Neutrophil (primary cell): ENCODE results near the gene HOXD3.

Experiments used
- H3K27ac ChIP-seq: fragments of 200-600 bp; sonication (generic); 2 replicates; pipeline ENCODE4 v1.5.1; 2016; ENCODE audit warnings: mild to moderate bottlenecking, moderate library complexity
- H3K27me3 ChIP-seq: fragments of 200-600 bp; sonication (generic); 2 replicates; pipeline ENCODE4 v1.6.0; 2016; ENCODE audit warnings: mild to moderate bottlenecking
- H3K36me3 ChIP-seq: fragments of 200-600 bp; sonication (generic); 2 replicates; pipeline ENCODE4 v1.5.1; 2017
- H3K4me1 ChIP-seq, 2 experiments: fragments of 200-600 bp in 1 of 2; sonication (generic) in 1 of 2; 1 replicate in 1 of 2; 2 replicates in 1 of 2; pipeline versions ENCODE4 v1.5.1 to v1.6.1; 2013 to 2016; ENCODE audit warnings: low read depth in 1 of 2, low read length in 1 of 2, mild to moderate bottlenecking in 1 of 2, moderate library complexity in 1 of 2; ENCODE audit not compliant: control insufficient read depth in 1 of 2, insufficient read depth in 1 of 2
- H3K4me3 ChIP-seq, 2 experiments: fragments of 200-600 bp in 1 of 2; sonication (generic) in 1 of 2; 1 replicate in 1 of 2; 2 replicates in 1 of 2; pipeline ENCODE4 v1.5.1; 2013 to 2016; ENCODE audit warnings: low read depth in 1 of 2, low read length in 1 of 2, mild to moderate bottlenecking in 1 of 2, moderate library complexity in 1 of 2
- H3K9me3 ChIP-seq: fragments of 200-600 bp; sonication (generic); 2 replicates; pipeline ENCODE4 v1.5.1; 2016
- TF ChIP-seq, protein P1 (sequence below): fragments of 200-600 bp; sonication (generic); IDR thresholded peaks from 2 replicates; pipeline ENCODE4 v1.5.1; 2016; ENCODE audit warnings: antibody characterized with exemption

Gene HOXD3

DNA sequence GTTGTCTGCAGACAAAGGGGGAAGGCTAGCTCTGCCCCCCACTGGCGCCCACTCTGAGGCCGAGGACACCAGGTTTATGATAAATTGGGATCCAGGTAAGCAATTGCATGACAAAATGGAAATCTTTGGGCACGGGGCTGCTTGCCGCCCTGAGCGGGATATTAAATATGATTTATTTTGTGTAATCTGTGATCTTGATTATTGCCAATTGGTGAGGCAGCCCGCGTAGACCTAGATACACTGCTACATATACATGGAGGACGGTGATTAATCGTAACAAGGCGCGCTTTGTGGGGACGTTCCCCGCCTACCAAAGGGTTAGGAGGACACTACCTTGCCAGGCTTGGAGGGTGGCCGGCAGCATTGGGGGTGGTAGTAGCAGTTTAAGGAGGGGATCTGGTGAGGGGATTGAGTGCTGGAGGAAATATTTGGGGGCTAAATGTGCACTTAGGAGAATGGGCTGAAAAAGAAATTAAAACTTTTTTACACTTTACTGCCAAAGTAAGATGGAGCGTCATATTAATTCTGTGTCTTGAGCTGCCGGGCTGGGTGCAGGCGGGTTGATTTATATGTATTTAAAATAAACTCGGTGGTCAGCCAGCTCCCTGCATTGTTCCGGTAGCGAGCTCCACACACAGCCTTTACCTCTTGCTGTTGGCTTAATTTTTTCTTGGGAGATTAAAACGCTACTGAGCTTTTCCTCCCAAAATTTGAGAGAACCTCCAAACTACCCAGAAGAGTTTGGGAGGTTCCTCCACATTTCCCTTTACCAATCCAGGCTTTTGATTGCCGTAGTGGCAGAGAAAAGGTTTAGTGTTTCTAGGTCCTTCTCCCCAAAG, 4.1 kb downstream of the HOXD3 start:
- Histone ChIP-seq H3K9me3 (no peaks in the 10 kb centered on the region), H3K27ac (no peak overlapping the region), H3K36me3 (no peaks in the 10 kb centered on the region), H3K27me3 (peaks cover 100% of the 10 kb centered on the region), H3K4me1 (peaks cover 4 to 7% of the 10 kb centered on the region in 2 experiments), H3K4me3 (no peak overlapping the region)
- TF ChIP-seq, protein P1, sequence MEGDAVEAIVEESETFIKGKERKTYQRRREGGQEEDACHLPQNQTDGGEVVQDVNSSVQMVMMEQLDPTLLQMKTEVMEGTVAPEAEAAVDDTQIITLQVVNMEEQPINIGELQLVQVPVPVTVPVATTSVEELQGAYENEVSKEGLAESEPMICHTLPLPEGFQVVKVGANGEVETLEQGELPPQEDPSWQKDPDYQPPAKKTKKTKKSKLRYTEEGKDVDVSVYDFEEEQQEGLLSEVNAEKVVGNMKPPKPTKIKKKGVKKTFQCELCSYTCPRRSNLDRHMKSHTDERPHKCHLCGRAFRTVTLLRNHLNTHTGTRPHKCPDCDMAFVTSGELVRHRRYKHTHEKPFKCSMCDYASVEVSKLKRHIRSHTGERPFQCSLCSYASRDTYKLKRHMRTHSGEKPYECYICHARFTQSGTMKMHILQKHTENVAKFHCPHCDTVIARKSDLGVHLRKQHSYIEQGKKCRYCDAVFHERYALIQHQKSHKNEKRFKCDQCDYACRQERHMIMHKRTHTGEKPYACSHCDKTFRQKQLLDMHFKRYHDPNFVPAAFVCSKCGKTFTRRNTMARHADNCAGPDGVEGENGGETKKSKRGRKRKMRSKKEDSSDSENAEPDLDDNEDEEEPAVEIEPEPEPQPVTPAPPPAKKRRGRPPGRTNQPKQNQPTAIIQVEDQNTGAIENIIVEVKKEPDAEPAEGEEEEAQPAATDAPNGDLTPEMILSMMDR, result no peak

DNA sequence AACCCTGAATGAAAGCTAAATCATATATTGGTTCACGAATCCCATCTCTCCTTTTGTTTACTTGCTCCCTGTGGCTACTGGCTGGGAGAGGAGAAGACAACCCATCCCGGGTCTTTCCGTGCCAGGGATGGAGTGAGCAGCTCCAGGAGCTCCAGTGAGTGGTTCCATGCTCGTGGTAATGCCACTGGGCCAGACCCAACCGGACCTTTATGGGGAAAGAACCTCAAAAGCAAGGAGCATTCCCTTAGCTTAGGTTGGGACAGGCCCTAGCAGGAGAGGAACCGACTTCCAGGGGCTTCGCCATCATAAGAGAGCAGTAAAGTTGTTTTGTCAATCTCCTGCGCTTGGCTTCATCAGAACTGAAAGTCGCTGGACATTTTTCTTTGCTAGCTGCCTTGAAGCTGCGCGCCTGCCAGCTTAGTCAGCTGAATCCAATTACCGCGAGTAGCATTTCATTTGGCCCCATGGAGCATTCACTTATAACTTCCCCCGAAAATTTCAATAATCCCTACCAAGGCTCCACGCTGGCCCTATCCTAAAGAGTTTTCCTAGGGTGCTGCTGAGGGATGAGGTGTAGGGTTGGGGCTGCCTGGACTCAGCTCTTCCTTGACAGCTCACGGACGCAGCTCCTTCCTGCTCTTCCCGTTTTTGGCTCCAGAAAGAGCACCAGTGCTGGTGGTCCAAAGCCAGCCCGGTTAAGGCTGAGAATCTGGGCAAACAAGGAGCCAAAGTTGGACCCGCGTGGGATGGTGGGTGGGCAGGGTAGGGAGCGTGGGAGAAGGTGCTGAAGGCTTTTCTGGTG, 4.9 kb downstream of the HOXD3 start:
- Histone ChIP-seq H3K27me3 (peaks cover 100% of the 10 kb centered on the region), H3K4me3 (no peak overlapping the region), H3K36me3 (no peaks in the 10 kb centered on the region), H3K27ac (no peak overlapping the region), H3K4me1 (peaks cover 4 to 7% of the 10 kb centered on the region in 2 experiments), H3K9me3 (no peaks in the 10 kb centered on the region)
- TF ChIP-seq, protein P1, result no peak

DNA sequence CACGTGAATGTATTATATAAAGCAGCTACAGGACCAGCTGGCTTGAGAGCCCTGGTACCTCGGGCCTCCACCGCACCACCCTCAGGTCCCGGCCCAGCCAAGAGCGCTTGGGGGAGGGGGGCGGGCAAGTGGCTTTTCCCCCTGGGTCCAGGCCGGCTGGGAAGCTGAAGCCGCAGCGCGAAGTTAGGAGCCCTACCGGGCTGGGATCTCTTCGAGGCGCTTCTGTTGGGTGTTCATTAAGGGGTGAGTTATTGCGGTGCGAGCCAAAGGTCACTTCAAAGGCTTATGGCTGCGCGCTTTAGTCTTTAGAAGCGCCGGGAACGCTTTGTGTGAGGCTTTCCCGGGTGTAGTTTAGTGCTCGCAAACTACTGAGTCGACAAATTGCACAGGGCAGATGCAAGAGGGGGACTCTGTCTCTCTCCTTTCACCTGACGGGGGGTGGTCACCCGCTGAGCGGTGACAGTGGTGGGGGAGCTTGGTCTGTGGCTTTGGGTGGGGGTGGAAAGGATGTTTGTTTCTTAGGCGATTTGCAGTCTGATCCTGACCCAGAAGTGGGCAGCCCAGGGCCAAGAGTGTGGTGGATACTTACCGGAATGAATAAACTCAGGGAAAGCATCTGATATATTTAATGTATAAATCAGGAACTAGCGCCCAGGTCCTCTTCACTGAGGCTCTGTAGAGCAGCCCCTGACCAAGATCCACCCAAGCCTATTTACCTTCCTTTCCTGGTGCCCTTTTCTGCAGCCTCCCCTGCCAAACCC, 6.0 kb downstream of the HOXD3 start:
- no peaks in the 10 kb centered on the region for H3K36me3 ChIP-seq
- no peaks in the 10 kb centered on the region for H3K9me3 ChIP-seq
- H3K4me3 ChIP-seq, result no peak overlapping the region
- H3K4me1 ChIP-seq, result peaks cover 4 to 7% of the 10 kb centered on the region in 2 experiments
- H3K27me3 ChIP-seq, result peaks cover 100% of the 10 kb centered on the region
- TF ChIP-seq, protein P1, result no peak
- H3K27ac ChIP-seq, result no peak overlapping the region

DNA sequence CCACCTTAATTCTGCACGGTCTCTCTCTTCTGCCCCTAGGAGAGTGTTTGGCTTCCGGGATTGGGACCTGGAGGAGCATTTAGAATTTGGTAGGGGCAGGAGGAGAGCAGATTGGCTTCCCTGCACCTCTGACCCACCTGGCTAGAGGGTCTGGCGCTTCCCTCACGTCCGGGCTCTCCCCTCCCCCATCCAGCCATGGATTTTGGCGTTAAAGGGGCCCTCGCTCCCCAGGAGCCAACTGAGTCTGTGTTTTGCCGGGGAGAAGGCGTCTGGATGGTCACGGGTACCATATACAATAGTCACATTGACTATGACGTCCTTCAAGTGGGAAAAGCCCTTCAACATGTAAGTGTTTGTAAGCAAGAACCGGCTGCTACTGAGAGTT, 6.6 kb downstream of the HOXD3 start:
- Histone ChIP-seq H3K4me1 (peaks cover 4 to 7% of the 10 kb centered on the region in 2 experiments), H3K36me3 (no peaks in the 10 kb centered on the region), H3K4me3 (no peak overlapping the region), H3K27ac (no peak overlapping the region), H3K27me3 (peaks cover 100% of the 10 kb centered on the region), H3K9me3 (no peaks in the 10 kb centered on the region)
- TF ChIP-seq, protein P1, result no peak

DNA sequence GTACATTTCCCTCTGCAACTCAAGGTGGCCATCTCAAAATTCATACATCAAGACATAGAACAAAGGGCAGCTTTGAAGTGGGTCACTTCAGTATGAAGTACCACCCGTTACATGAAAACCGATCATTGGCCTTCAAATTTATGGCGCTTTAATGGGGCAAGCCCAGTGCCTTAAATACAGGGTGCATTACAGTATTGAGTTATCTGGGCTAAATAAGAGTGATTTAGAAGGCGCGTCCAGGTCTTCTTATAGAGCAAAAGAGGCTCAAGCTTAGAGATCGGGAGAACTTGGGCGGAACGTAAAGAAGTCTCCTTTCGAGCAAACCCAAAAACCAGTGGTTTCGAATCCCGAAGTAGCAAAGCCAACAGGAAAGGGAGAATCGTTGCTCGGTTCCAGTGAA, 7.1 kb downstream of the HOXD3 start:
- no peak overlapping the region for H3K27ac ChIP-seq
- H3K4me1 ChIP-seq, result peaks cover 4 to 7% of the 10 kb centered on the region in 2 experiments
- TF ChIP-seq, protein P1, result no peak
- no peak overlapping the region for H3K4me3 ChIP-seq
- no peaks in the 10 kb centered on the region for H3K36me3 ChIP-seq
- no peaks in the 10 kb centered on the region for H3K9me3 ChIP-seq
- peaks cover 100% of the 10 kb centered on the region for H3K27me3 ChIP-seq
